ENCODE results near the gene LDHD. TPM values are rescaled to one million over a fixed set of nuclear protein-coding genes. Genes with fewer than 3 reads are reported as not detected.
A peak's percentile ranks its signal among the peaks of the same experiment; 100 is the strongest.

Gene LDHD
- total and polyA plus RNA-seq, 7 donors = 2.5 to 114 (median 7.6) TPM

DNA sequence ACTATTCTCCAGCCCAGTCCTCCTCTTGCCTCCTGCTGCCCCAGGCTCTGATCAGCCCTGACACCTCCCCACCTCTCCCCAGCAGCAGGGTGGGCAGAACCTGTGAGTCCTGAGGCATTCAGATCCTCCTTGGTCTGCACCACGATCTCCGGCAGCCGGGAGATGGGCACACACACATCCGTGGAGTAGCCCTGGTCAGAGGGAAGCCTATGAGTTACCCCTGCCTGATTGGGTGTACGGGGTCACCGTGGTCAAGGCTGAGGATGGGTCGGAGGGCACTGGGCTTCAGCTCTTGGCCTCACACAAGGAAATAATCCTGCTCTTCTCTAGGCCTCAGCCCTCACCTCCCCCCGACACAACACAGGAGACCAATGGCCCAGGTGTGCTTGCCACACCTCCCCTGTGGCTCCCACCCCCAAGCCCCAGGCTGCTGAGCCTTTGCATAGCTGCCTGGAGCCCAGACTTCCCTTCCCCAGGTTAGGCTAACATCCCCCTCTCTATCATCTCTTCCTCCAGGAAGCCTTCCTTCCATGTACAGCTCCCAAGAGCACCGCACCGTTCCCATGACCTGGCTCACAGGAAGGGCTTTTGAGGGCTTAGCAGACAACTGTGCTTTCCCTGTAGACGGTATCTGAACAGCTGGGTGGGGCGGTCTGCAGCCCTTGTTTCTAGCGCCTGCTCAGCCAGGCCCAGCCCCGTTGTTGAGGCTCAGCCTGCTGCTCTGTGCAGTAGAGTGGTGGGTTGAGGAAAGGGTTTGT is 3.7 kb downstream of the LDHD start:
- 61 to 64% methylated on average over 14 of the region's 14 CpGs for WGBS, 2 donors
- peaks cover 0 to 70% (median 49%) of the 10 kb centered on the region in 4 donors for H3K4me1 ChIP-seq
- H3K27me3 ChIP-seq = no peaks in the 10 kb centered on the region
- no peaks in the 10 kb centered on the region for H3K9me3 ChIP-seq
- intact Hi-C loops (cut with DNase I) = loop anchor here (10.0 kb wide), 1 partner anchor 508 kb away; the partner anchor contains the start of gene GLG1
- TF ChIP-seq EP300 (IDR thresholded peaks at IDR 0.05) = no peak
- TF ChIP-seq POLR2AphosphoS5 (IDR thresholded peaks at IDR 0.05) = no peak
- TF ChIP-seq, protein P1, sequence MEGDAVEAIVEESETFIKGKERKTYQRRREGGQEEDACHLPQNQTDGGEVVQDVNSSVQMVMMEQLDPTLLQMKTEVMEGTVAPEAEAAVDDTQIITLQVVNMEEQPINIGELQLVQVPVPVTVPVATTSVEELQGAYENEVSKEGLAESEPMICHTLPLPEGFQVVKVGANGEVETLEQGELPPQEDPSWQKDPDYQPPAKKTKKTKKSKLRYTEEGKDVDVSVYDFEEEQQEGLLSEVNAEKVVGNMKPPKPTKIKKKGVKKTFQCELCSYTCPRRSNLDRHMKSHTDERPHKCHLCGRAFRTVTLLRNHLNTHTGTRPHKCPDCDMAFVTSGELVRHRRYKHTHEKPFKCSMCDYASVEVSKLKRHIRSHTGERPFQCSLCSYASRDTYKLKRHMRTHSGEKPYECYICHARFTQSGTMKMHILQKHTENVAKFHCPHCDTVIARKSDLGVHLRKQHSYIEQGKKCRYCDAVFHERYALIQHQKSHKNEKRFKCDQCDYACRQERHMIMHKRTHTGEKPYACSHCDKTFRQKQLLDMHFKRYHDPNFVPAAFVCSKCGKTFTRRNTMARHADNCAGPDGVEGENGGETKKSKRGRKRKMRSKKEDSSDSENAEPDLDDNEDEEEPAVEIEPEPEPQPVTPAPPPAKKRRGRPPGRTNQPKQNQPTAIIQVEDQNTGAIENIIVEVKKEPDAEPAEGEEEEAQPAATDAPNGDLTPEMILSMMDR (IDR thresholded peaks at IDR 0.05) = no peak
- no peak for TF ChIP-seq POLR2A (IDR thresholded peaks at IDR 0.05)
- H3K36me3 ChIP-seq = no peaks in the 10 kb centered on the region
- no peak overlapping the region for H3K27ac ChIP-seq
- no peak for DNase-seq
- no peak overlapping the region for H3K4me3 ChIP-seq

DNA sequence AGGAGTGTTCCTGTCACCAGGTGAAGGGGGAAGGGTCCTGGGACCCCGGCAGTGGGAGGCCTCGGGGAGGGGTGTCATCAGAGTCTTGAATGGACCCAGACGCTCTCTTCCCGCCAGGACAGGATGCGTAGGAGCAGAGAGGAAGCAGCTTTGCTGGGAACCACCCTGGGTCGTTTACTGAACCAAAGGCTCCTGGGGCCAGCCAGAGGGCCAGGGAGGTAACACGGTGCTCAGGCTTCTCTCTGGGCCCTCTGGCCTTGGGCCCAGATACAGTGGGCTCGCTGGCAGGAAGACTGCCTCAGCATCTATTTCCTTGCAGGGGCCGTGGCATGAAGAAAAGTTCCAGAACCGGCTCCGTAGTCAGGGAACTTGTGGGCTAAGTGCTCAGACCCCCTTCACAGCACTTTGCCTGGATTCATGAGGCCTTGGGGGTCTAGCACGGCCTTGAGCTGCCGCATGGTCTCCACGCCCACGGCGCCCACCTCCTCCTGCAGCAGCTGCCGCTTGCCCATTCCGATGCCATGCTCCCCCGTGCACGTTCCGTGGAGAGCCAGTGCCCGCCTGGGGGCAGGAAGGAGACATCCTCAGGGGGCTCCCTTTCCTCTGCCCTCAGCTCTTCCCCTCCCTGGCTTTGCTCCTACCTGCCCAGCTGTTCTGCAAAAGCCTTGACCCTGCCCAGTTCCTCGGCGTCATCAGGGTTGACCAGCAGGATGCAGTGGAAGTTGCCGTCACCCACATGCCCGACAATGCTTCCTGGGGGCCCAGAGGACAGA is 4.4 kb downstream of the LDHD start:
- Histone ChIP-seq H3K4me1 (peaks cover 0 to 77% (median 57%) of the 10 kb centered on the region in 4 donors), H3K9me3 (no peaks in the 10 kb centered on the region), H3K36me3 (no peaks in the 10 kb centered on the region), H3K27ac (peak overlapping the region; percentile 77 to 92 (median 88)), H3K4me3 (no peak overlapping the region), H3K27me3 (no peaks in the 10 kb centered on the region)
- WGBS, 2 donors = 47 to 66% methylated on average over 26 of the region's 26 CpGs
- intact Hi-C loops (cut with DNase I) = loop anchor here (1.0 to 10.0 kb wide), 3 partner anchors 114 to 507 kb away; partner anchors contain the start of genes CFDP1 and GLG1
- DNase-seq = no peak
- TF ChIP-seq POLR2AphosphoS5 (IDR thresholded peaks at IDR 0.05) (no peak), POLR2A (IDR thresholded peaks at IDR 0.05) (no peak), EP300 (IDR thresholded peaks at IDR 0.05) (no peak)
- TF ChIP-seq, protein P1 (IDR thresholded peaks at IDR 0.05) = no peak

DNA sequence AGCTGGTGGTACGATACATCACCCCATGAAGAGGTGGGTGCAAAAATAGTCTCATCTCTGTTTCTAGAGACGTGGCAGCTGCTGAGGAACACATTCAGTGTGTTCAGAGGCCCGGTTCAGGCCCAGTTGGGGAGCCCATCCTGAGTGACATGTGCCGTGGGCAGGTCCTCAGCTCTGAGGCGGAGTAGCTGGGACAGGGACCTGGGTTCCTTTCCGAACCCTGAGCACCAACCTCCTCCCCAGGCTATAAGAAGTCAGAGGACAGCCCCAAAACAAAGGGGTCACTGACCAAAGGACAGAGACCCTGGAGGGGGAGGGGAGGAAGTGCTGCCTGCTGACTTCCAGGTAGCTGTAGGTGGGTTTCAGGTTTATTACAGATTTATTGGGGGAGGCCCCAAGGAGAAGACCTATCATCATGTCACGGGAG is 5.1 kb downstream of the LDHD start:
- no peak for TF ChIP-seq EP300 (IDR thresholded peaks at IDR 0.05)
- Histone ChIP-seq H3K36me3 (no peaks in the 10 kb centered on the region), H3K27me3 (no peaks in the 10 kb centered on the region), H3K4me1 (peaks cover 0 to 78% (median 60%) of the 10 kb centered on the region in 4 donors), H3K9me3 (no peaks in the 10 kb centered on the region), H3K27ac (peak overlapping the region; percentile 77 to 92 (median 88)), H3K4me3 (peak overlapping the region in 1 of 4 donors; percentile 36)
- DNase-seq = no peak
- WGBS, 2 donors = 43 to 48% methylated on average over 7 of the region's 7 CpGs
- intact Hi-C loops (cut with DNase I) = loop anchor here (1.0 to 10.0 kb wide), 3 partner anchors 113 to 507 kb away; partner anchors contain the start of genes CFDP1 and GLG1

DNA sequence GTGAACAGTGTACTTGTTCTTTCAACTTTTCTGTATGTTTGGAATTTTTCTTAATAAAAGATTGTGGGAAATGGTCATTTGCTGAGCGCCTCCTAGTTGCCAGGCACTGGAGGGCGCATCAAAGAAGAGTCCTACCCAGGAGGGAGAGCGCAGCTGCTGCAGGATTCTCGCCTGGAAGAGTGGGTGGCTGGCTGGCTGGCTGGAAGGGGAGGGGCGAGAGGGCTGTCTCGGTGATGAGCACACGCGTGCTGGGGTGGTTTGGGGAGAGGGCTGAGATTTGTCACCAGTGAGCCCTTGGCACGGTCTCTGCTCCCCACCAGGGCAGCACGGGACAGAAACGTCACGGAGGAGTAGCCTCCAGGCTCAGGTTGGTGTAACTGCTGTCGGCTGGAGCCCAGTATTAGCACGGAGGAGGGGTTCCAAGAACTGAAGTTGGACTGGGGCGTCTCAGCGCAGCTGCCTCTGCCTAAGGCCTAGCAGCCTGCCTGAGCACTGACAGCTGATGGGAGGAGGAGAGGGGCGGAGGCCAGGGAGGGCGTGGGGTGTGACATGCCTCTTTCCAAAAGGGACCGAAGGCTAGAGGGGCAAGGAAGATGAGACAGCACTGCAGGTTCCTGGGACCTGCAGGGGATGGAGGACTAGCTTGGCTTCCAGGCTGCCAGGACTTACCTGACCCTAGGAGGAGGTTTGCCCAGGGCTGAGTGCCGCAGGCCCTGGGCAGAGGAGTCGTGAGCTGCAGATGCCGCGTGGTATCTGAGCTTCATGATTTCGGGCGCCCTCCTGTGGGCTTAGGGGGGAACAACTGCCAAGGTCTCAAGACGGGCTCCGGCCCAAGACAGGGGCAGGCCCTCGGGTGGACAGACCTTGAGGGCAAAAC is 5.7 kb downstream of the LDHD start:
- DNase-seq = peak; percentile 96
- H3K9me3 ChIP-seq = no peaks in the 10 kb centered on the region
- peak overlapping the region in 3 of 4 donors; percentile 19 to 37 (median 36) for H3K4me3 ChIP-seq
- intact Hi-C loops (cut with DNase I) = loop anchor here (1.0 to 10.0 kb wide), 3 partner anchors 113 to 506 kb away; partner anchors contain the start of genes CFDP1 and GLG1
- H3K27me3 ChIP-seq = no peaks in the 10 kb centered on the region
- WGBS, 2 donors = 16 to 26% methylated on average over 28 of the region's 28 CpGs
- peaks cover 0 to 78% (median 64%) of the 10 kb centered on the region in 4 donors for H3K4me1 ChIP-seq
- H3K27ac ChIP-seq = peak overlapping the region; percentile 77 to 92 (median 88)
- H3K36me3 ChIP-seq = no peaks in the 10 kb centered on the region
- peak in 1 of 4 donors; percentile 14 for TF ChIP-seq EP300 (IDR thresholded peaks at IDR 0.05)
- TF ChIP-seq, protein P1 (IDR thresholded peaks at IDR 0.05) = peak; percentile 86 to 93 (median 89)
- TF ChIP-seq POLR2A (IDR thresholded peaks at IDR 0.05) = no peak
- TF ChIP-seq POLR2AphosphoS5 (IDR thresholded peaks at IDR 0.05) = peak; percentile 24 to 51 (median 49)
